ENCODE measurements around the gene RBM44.

Gene RBM44

GRCh38 chr2:237854295-237854694, 55.7 kb downstream of the RBM44 start:
- peaks cover 23% of the 10 kb centered on the region for H3K4me1 Mint-ChIP-seq (ENCODE audit: low read depth)
- intact Hi-C loops (cut with micrococcal nuclease), result no loop called here
- no peak overlapping the region for H3K4me3 Mint-ChIP-seq
- peaks cover 9% of the 10 kb centered on the region for H3K36me3 Mint-ChIP-seq (ENCODE audit: low read depth)
- H3K27ac Mint-ChIP-seq, result no peak overlapping the region
- H3K9me3 Mint-ChIP-seq, result no peaks in the 10 kb centered on the region
- H3K27me3 Mint-ChIP-seq, result peaks cover 33% of the 10 kb centered on the region

- intact Hi-C loops (cut with micrococcal nuclease), result loop anchor here (1.0 to 2.0 kb wide), 3 partner anchors 65 to 406 kb away; no protein-coding TSS in a partner anchor
- no peak overlapping the region for H3K4me3 Mint-ChIP-seq
- H3K36me3 Mint-ChIP-seq (ENCODE audit: low read depth), result peaks cover 44% of the 10 kb centered on the region
- H3K4me1 Mint-ChIP-seq (ENCODE audit: low read depth), result peaks cover 27% of the 10 kb centered on the region
- peaks cover 55% of the 10 kb centered on the region for H3K27me3 Mint-ChIP-seq
- H3K27ac Mint-ChIP-seq, result peak overlapping the region; percentile 84
- no peaks in the 10 kb centered on the region for H3K9me3 Mint-ChIP-seq
Observed at GRCh38 chr2:237857791-237858190, 59.2 kb downstream of the RBM44 start.

- Mint-ChIP-seq H3K36me3 (ENCODE audit: low read depth) (peaks cover 51% of the 10 kb centered on the region), H3K27ac (peak overlapping the region; percentile 84), H3K4me1 (ENCODE audit: low read depth) (peaks cover 33% of the 10 kb centered on the region), H3K9me3 (no peaks in the 10 kb centered on the region), H3K27me3 (peaks cover 58% of the 10 kb centered on the region), H3K4me3 (peak overlapping the region; percentile 79)
- intact Hi-C loops (cut with micrococcal nuclease), result loop anchor here (1.0 to 2.0 kb wide), 3 partner anchors 64 to 405 kb away; no protein-coding TSS in a partner anchor
Observed at GRCh38 chr2:237858294-237859081, 59.9 kb downstream of the RBM44 start.

- peaks cover 57% of the 10 kb centered on the region for H3K36me3 Mint-ChIP-seq (ENCODE audit: low read depth)
- peak overlapping the region; percentile 84 for H3K27ac Mint-ChIP-seq
- peaks cover 38% of the 10 kb centered on the region for H3K4me1 Mint-ChIP-seq (ENCODE audit: low read depth)
- H3K4me3 Mint-ChIP-seq, result peak overlapping the region; percentile 79
- H3K9me3 Mint-ChIP-seq, result no peaks in the 10 kb centered on the region
- intact Hi-C loops (cut with micrococcal nuclease), result loop anchor here (2.0 kb wide), 2 partner anchors 64 to 248 kb away; no protein-coding TSS in a partner anchor
- H3K27me3 Mint-ChIP-seq, result peaks cover 60% of the 10 kb centered on the region
Observed at GRCh38 chr2:237859082-237859433, 60.5 kb downstream of the RBM44 start.

GRCh38 chr2:237859533-237860272, 61.1 kb downstream of the RBM44 start, which contains the start of gene RAMP1:
Gene RAMP1, plus strand, starts transcription at chr2:237859623. Its CDS starts 53 bp downstream, at chr2:237859676.
- Mint-ChIP-seq H3K4me3 (peak within 1 kb of the TSS; percentile 88), H3K9me3 (no peaks in the 10 kb centered on the region), H3K27ac (peak within 1 kb of the TSS; percentile 84), H3K36me3 (ENCODE audit: low read depth) (peaks cover 63% of the 10 kb centered on the region), H3K27me3 (peaks cover 65% of the 10 kb centered on the region), H3K4me1 (ENCODE audit: low read depth) (peaks cover 45% of the 10 kb centered on the region)
- intact Hi-C loops (cut with micrococcal nuclease), result loop anchor here (2.0 kb wide), 3 partner anchors 39 to 247 kb away; no protein-coding TSS in a partner anchor

GRCh38 chr2:237860273-237860935, 61.8 kb downstream of the RBM44 start:
- Mint-ChIP-seq H3K27ac (peak overlapping the region; percentile 84), H3K4me3 (peak overlapping the region; percentile 88), H3K9me3 (no peaks in the 10 kb centered on the region), H3K36me3 (ENCODE audit: low read depth) (peaks cover 70% of the 10 kb centered on the region), H3K4me1 (ENCODE audit: low read depth) (peaks cover 48% of the 10 kb centered on the region), H3K27me3 (peaks cover 68% of the 10 kb centered on the region)
- intact Hi-C loops (cut with micrococcal nuclease), result loop anchor here (2.0 kb wide), 1 partner anchor 38 kb away; no protein-coding TSS in a partner anchor

GRCh38 chr2:237861875-237862527, 63.4 kb downstream of the RBM44 start:
- no peaks in the 10 kb centered on the region for H3K9me3 Mint-ChIP-seq
- H3K4me3 Mint-ChIP-seq, result peak overlapping the region; percentile 88
- H3K36me3 Mint-ChIP-seq (ENCODE audit: low read depth), result peaks cover 86% of the 10 kb centered on the region
- peaks cover 64% of the 10 kb centered on the region for H3K27me3 Mint-ChIP-seq
- H3K27ac Mint-ChIP-seq, result no peak overlapping the region
- intact Hi-C loops (cut with micrococcal nuclease), result loop anchor here (2.0 kb wide), 1 partner anchor 37 kb away; no protein-coding TSS in a partner anchor
- peaks cover 57% of the 10 kb centered on the region for H3K4me1 Mint-ChIP-seq (ENCODE audit: low read depth)

- intact Hi-C loops (cut with micrococcal nuclease), result no loop called here
- Mint-ChIP-seq H3K4me3 (peak overlapping the region; percentile 58), H3K4me1 (ENCODE audit: low read depth) (peaks cover 62% of the 10 kb centered on the region), H3K27ac (no peak overlapping the region), H3K27me3 (peaks cover 64% of the 10 kb centered on the region), H3K36me3 (ENCODE audit: low read depth) (peaks cover 92% of the 10 kb centered on the region), H3K9me3 (no peaks in the 10 kb centered on the region)
Observed at GRCh38 chr2:237862528-237862895, 63.9 kb downstream of the RBM44 start.

GRCh38 chr2:237863102-237863511, 64.5 kb downstream of the RBM44 start:
- peaks cover 97% of the 10 kb centered on the region for H3K36me3 Mint-ChIP-seq (ENCODE audit: low read depth)
- H3K9me3 Mint-ChIP-seq, result no peaks in the 10 kb centered on the region
- peak overlapping the region; percentile 58 for H3K4me3 Mint-ChIP-seq
- intact Hi-C loops (cut with micrococcal nuclease), result no loop called here
- no peak overlapping the region for H3K27ac Mint-ChIP-seq
- peaks cover 63% of the 10 kb centered on the region for H3K4me1 Mint-ChIP-seq (ENCODE audit: low read depth)
- H3K27me3 Mint-ChIP-seq, result peaks cover 62% of the 10 kb centered on the region

- H3K4me1 Mint-ChIP-seq (ENCODE audit: low read depth), result peaks cover 63% of the 10 kb centered on the region
- H3K27me3 Mint-ChIP-seq, result peaks cover 61% of the 10 kb centered on the region
- peak overlapping the region; percentile 17 for H3K4me3 Mint-ChIP-seq
- no peaks in the 10 kb centered on the region for H3K9me3 Mint-ChIP-seq
- H3K36me3 Mint-ChIP-seq (ENCODE audit: low read depth), result peaks cover 100% of the 10 kb centered on the region
- intact Hi-C loops (cut with micrococcal nuclease), result no loop called here
- peak overlapping the region; percentile 68 for H3K27ac Mint-ChIP-seq
Observed at GRCh38 chr2:237863689-237864443, 65.3 kb downstream of the RBM44 start.

- H3K4me1 Mint-ChIP-seq (ENCODE audit: low read depth), result peaks cover 66% of the 10 kb centered on the region
Observed at GRCh38 chr2:237864444-237864931, 65.9 kb downstream of the RBM44 start.

GRCh38 chr2:237864940-237865622, 66.5 kb downstream of the RBM44 start:
- intact Hi-C loops (cut with micrococcal nuclease), result loop anchor here (5.0 kb wide), 1 partner anchor 102 kb away; the partner anchor contains the start of gene UBE2F
- H3K4me3 Mint-ChIP-seq, result peak overlapping the region; percentile 0
- peaks cover 70% of the 10 kb centered on the region for H3K4me1 Mint-ChIP-seq (ENCODE audit: low read depth)
- no peaks in the 10 kb centered on the region for H3K9me3 Mint-ChIP-seq
- peaks cover 66% of the 10 kb centered on the region for H3K27me3 Mint-ChIP-seq
- peaks cover 100% of the 10 kb centered on the region for H3K36me3 Mint-ChIP-seq (ENCODE audit: low read depth)
- peak overlapping the region; percentile 68 for H3K27ac Mint-ChIP-seq

More at GRCh38 chr2:237864444-237864931, 65.9 kb downstream of the RBM44 start:
- H3K27ac Mint-ChIP-seq, result peak overlapping the region; percentile 68
- peak overlapping the region; percentile 0 for H3K4me3 Mint-ChIP-seq
- H3K36me3 Mint-ChIP-seq (ENCODE audit: low read depth), result peaks cover 100% of the 10 kb centered on the region
- intact Hi-C loops (cut with micrococcal nuclease), result no loop called here
- H3K9me3 Mint-ChIP-seq, result no peaks in the 10 kb centered on the region
- H3K27me3 Mint-ChIP-seq, result peaks cover 64% of the 10 kb centered on the region

All from dendritic cell treated with granulocyte-macrophage colony-stimulating factor and Interleukin-4, amounts not matched to agents 40 ng/mL and 50 ng/mL, for 4 days (primary cell).